PC-9 (cell line): ENCODE results near the gene DOHH. TPM values are rescaled to one million over a fixed set of nuclear protein-coding genes. Genes with fewer than 3 reads are reported as not detected.

ENCODE experiments used
- BruUV-seq: library from RNA; stranded (reverse); fragments of 400-500 nt; replicated peaks from 2 replicates; lab custom pipeline; 2021; lab: Mats Ljungman, UMichigan
- CTCF ChIA-PET: fragments of 300-600 bp; sonication (Branson Sonifier 250); formaldehyde crosslinking; loops from one replicate; lab custom pipeline; 2022; ENCODE audit warnings: antibody characterized with exemption; lab: Charles Lee
- POLR2A ChIA-PET: fragments of 300-600 bp; sonication (Branson Sonifier 250); formaldehyde crosslinking; loops from one replicate; lab custom pipeline; 2022; ENCODE audit warnings: antibody characterized with exemption; ENCODE audit not compliant: unreplicated experiment; lab: Charles Lee
- DNase-seq, 2 experiments: peaks; one replicate each; pipeline versions ENCODE4 v3.0.0 to v3.0.0-alpha.2; 2015 to 2022; ENCODE audit warnings: mixed read lengths in 1 of 2
- H2AFZ ChIP-seq: fragments of 200-600 bp; sonication (generic); 2 replicates; pipeline ENCODE4 v1.8.1; 2017; ENCODE audit warnings: antibody characterized with exemption
- H3F3A ChIP-seq: fragments of 200-600 bp; sonication (generic); 2 replicates; pipeline ENCODE4 v1.8.1; 2017; ENCODE audit warnings: antibody characterized with exemption, mild to moderate bottlenecking, low read depth; ENCODE audit not compliant: insufficient read depth
- H3K27ac ChIP-seq: fragments of 200-600 bp; sonication (generic); 2 replicates; pipeline ENCODE4 v1.6.1; 2016; ENCODE audit warnings: mixed run types
- H3K27me3 ChIP-seq: fragments of 200-600 bp; sonication (generic); 2 replicates; pipeline ENCODE4 v1.6.1; 2016; ENCODE audit warnings: low read depth, mixed run types; ENCODE audit not compliant: insufficient read depth
- H3K36me3 ChIP-seq: fragments of 200-600 bp; sonication (generic); 2 replicates; pipeline ENCODE4 v1.6.1; 2016; ENCODE audit warnings: low read depth, mixed run types
- H3K4me1 ChIP-seq: fragments of 200-600 bp; sonication (generic); replicated peaks from 2 replicates; pipeline ENCODE4 v1.6.1; 2016; ENCODE audit warnings: mixed run types; ENCODE audit not compliant: insufficient read depth
- H3K4me2 ChIP-seq: fragments of 200-600 bp; sonication (generic); 2 replicates; pipeline ENCODE4 v1.6.1; 2017; ENCODE audit warnings: mixed run types
- H3K4me3 ChIP-seq: fragments of 200-600 bp; sonication (generic); 2 replicates; pipeline ENCODE4 v1.6.1; 2016; ENCODE audit warnings: mixed run types
- H3K79me2 ChIP-seq: fragments of 200-600 bp; sonication (generic); 2 replicates; pipeline ENCODE4 v1.6.1; 2017; ENCODE audit warnings: low read depth, mixed run types
- H3K9me2 ChIP-seq: fragments of 200-600 bp; sonication (generic); 2 replicates; pipeline ENCODE4 v1.8.1; 2017; ENCODE audit warnings: mild to moderate bottlenecking; ENCODE audit not compliant: insufficient read depth
- H3K9me3 ChIP-seq: fragments of 200-600 bp; sonication (generic); 2 replicates; pipeline ENCODE4 v1.8.1; 2016; ENCODE audit warnings: low read depth; ENCODE audit not compliant: insufficient read depth
- H4K20me1 ChIP-seq: fragments of 200-600 bp; sonication (generic); 2 replicates; pipeline ENCODE4 v1.8.1; 2017; ENCODE audit not compliant: insufficient read depth
- CTCF ChIP-seq: fragments of 200-600 bp; sonication (generic); conservative IDR thresholded peaks from 2 replicates; pipeline ENCODE4 v1.6.1; 2017; ENCODE audit warnings: mixed run types, antibody characterized with exemption, mild to moderate bottlenecking, moderate library complexity
- EZH2 ChIP-seq: fragments of 200-600 bp; sonication (generic); IDR thresholded peaks from 2 replicates; pipeline ENCODE4 v1.8.0; 2017; ENCODE audit warnings: antibody characterized with exemption, low read depth
- intact Hi-C: fragments of 100-400 bp; cut with micrococcal nuclease; formaldehyde crosslinking; loops from one replicate; pipeline ENCODE4 v1.10.0; 2022; ENCODE audit not compliant: unreplicated experiment
- total RNA-seq: library from RNA; stranded (reverse); gene quantifications from 2 replicates; pipeline ENCODE4 v1.2.3, GENCODE V29; 2021

The DOHH gene
- total RNA-seq, 1 experiment from 2014 or later: 7.7 TPM

DNA sequence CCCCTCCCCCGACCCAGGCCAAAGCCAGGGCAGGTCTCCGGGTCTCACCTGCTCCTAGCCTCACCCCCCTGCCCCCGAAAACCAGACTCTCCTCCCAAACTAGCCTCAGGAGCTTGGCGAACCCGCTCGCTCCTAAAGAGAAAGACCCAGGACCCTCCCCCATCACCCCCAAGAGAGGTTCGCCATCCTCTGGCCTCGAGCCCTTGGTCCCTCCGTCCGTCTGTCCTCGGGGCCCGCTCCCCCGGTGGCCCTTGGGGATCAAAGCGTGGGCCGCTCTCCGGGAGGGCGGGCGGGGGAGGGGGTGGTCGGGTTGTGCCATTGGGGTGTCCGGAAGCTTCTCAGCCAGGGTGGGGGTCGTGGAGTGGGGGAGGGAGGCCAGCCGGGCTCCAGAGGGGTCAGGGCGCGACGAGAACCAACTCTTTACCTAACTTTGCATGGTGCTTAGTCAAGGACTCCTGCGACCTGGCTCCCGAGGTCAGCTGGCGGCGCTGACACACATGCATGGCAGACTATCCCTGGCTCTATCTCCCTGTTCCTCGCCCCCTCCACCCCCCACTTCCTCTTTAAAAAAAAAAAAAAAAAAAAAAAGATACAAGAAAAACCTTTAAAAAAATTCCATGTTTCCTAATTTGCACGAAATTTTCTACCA lies 35.8 kb downstream of the DOHH start:
- TF ChIP-seq CTCF: no peak
- no peak for TF ChIP-seq EZH2
- BruUV-seq: no TSS peak
- no peaks in the 10 kb centered on the region for H4K20me1 ChIP-seq
- 0 out of 2 replicates have a peak, but pooled peaks cover 3% of the 10 kb centered on the region for H3F3A ChIP-seq
- H3K4me1 ChIP-seq: no peaks in the 10 kb centered on the region
- CTCF ChIA-PET: interaction anchor here (0.6 to 0.7 kb wide), 2 partner anchors 14 to 21 kb away, joined by 3 to 20 read pairs; no protein-coding TSS in a partner anchor
- DNase-seq: no peak
- no peak overlapping the region for H3K4me3 ChIP-seq
- H3K27me3 ChIP-seq: no peaks in the 10 kb centered on the region
- no peak overlapping the region for H3K27ac ChIP-seq
- intact Hi-C loops: no loop called here
- no peaks in the 10 kb centered on the region for H3K9me2 ChIP-seq
- H3K9me3 ChIP-seq: no peaks in the 10 kb centered on the region
- no peak overlapping the region for H3K4me2 ChIP-seq
- no peak overlapping the region for H2AFZ ChIP-seq
- POLR2A ChIA-PET: no interaction called here
- no peaks in the 10 kb centered on the region for H3K36me3 ChIP-seq
- H3K79me2 ChIP-seq: no peaks in the 10 kb centered on the region

DNA sequence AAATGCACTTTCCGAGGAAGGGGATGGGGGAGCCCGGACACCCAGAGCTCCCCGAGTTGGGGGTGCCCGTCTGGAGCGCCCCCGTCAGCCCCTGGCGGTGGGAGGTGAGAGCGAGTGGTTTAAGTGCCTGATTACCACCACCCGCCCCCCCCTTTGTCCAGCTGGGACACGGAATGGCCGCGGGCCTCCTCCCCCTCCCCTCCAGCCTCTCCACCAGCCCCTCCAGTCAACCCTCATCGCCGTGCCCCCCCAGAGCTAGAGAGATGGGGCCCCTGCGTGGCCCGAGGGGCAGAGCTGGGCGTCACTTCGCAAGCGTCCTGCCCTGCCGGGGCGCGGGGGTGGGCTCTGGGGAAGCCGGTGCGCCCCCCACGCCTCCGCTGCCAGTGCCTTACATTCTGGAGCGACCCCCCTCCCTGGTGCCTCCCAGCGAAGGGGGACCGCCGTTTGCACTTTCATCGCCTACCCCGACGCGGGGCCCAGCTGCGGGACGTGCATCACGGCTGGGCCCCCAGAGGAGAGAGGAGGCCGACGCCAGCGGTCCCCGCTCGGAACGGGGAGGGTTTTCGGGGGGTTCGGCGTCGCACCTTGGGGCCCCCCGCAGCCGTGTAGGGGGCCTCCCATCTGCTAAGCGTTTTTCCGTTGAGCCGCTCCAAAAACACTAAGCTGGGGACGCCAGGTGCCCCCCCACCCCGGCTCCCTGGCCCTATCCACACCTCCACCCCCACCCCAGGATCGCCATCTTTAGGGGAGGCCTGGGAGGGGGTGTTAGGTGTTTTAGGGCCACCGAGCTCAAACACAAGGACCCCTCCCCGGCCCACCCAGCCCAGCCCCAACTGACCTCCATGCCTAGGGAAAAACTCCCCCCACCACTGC lies 36.5 kb downstream of the DOHH start:
- Histone ChIP-seq H3F3A (0 out of 2 replicates have a peak, but pooled peaks cover 3% of the 10 kb centered on the region), H3K4me1 (no peaks in the 10 kb centered on the region), H3K79me2 (no peaks in the 10 kb centered on the region), H2AFZ (no peak overlapping the region), H3K27me3 (no peaks in the 10 kb centered on the region), H4K20me1 (no peaks in the 10 kb centered on the region), H3K27ac (no peak overlapping the region), H3K36me3 (no peaks in the 10 kb centered on the region), H3K4me3 (no peak overlapping the region), H3K9me3 (no peaks in the 10 kb centered on the region), H3K9me2 (no peaks in the 10 kb centered on the region), H3K4me2 (no peak overlapping the region)
- no peak for DNase-seq
- POLR2A ChIA-PET: no interaction called here
- intact Hi-C loops: no loop called here
- no TSS peak for BruUV-seq
- TF ChIP-seq CTCF (no peak), EZH2 (no peak)
- CTCF ChIA-PET: interaction anchor here (0.6 kb wide), 1 partner anchor 15 kb away, joined by 20 read pairs; no protein-coding TSS in a partner anchor

GRCh38 chr19:3462991-3463713 lies 37.3 kb downstream of the DOHH start:
- no peak for DNase-seq
- Histone ChIP-seq H3K27me3 (no peaks in the 10 kb centered on the region), H3F3A (0 out of 2 replicates have a peak, but pooled peaks cover 3% of the 10 kb centered on the region), H3K9me3 (no peaks in the 10 kb centered on the region), H4K20me1 (no peaks in the 10 kb centered on the region), H3K4me3 (no peak overlapping the region), H3K9me2 (no peaks in the 10 kb centered on the region), H3K79me2 (no peaks in the 10 kb centered on the region), H3K4me1 (no peaks in the 10 kb centered on the region), H2AFZ (no peak overlapping the region), H3K27ac (no peak overlapping the region), H3K36me3 (no peaks in the 10 kb centered on the region), H3K4me2 (no peak overlapping the region)
- ChIA-PET POLR2A (no interaction called here), CTCF (no interaction called here)
- TF ChIP-seq EZH2 (no peak), CTCF (no peak)
- intact Hi-C loops: no loop called here
- TSS peak; percentile 24 for BruUV-seq
